ENCODE data around the gene ACIN1. TPM values are rescaled to one million over a fixed set of nuclear protein-coding genes. Genes with fewer than 3 reads are reported as not detected.
A peak's percentile ranks its signal among the peaks of the same experiment; 100 is the strongest.

The ACIN1 gene
- total RNA-seq, 3 donors from 2014 or later (not counting 1 experiment from before 2014, with no cell fraction given): 321 to 395 (median 347) TPM

DNA sequence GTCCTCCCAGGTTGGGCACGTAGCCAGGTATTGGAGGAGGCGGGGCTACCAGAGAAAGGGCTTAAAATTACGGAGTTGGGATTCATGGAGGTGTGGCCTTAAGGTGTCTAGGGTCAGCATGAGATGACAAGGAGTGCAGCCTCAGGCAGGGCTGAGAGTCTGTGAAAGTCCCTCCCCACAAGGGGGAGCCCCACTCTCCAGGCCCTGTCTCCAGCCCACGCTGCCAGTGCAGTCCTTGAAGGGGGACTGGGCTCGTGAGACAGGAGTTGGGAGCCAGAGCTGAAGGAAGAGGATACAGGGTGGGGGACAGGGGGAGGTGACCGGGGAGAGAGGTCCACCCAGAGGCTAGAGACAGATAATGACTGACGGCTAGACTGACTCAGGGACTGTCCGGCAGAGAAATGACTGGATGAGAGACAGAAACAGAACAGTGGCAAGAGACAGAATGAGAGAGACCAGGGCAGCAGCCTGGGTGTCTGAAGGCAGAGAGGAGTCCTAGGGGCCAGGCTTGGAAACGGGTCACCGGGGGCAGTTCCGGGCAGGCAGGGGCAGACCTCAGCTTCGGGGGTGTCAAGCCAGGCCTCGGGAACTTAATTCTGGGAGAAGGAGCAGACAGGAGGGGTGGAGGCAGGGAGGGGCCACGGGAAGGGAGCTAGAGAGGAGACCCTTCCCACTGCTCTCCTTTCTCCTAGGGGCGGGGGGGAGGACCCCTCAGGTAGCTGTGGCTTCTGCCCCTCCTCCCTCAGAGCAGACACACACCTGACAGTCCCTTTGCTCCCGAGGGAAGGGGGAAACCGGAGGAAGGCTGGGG lies 38.6 kb downstream of the ACIN1 start:
- Mint-ChIP-seq H3K9me3 (no peaks in the 10 kb centered on the region), H3K27ac (peak overlapping the region; percentile 61 to 91), H3K27me3 (ENCODE audit: low read depth in 2 of 2) (peaks cover 0 to 3% of the 10 kb centered on the region in 2 donors), H3K4me3 (peak overlapping the region; percentile 90), H3K36me3 (peaks cover 7% of the 10 kb centered on the region), H3K4me1 (peaks cover 17 to 27% of the 10 kb centered on the region in 2 donors)
- DNase-seq (peak; percentile 67 to 85), ATAC-seq (peak; percentile 68 to 79 (median 73))
- Histone ChIP-seq H3K9me3 (ENCODE audit: control insufficient read depth, insufficient read depth, low read length) (no peaks in the 10 kb centered on the region), H3K27ac (ENCODE audit: low read length) (no peak overlapping the region), H3K27me3 (ENCODE audit: control insufficient read depth, insufficient read depth, low read length) (no peaks in the 10 kb centered on the region), H3K4me1 (ENCODE audit: control insufficient read depth, insufficient read depth, low read length) (peaks cover 18% of the 10 kb centered on the region), H3K4me3 (ENCODE audit: low read length) (no peak overlapping the region), H3K36me3 (ENCODE audit: control insufficient read depth, insufficient read depth, low read length) (peaks cover 21% of the 10 kb centered on the region)
- intact Hi-C loops (cut with micrococcal nuclease): loop anchor here (5.0 to 10.0 kb wide), 3 partner anchors 49 to 672 kb away; no protein-coding TSS in a partner anchor
- TF ChIP-seq, protein P1, sequence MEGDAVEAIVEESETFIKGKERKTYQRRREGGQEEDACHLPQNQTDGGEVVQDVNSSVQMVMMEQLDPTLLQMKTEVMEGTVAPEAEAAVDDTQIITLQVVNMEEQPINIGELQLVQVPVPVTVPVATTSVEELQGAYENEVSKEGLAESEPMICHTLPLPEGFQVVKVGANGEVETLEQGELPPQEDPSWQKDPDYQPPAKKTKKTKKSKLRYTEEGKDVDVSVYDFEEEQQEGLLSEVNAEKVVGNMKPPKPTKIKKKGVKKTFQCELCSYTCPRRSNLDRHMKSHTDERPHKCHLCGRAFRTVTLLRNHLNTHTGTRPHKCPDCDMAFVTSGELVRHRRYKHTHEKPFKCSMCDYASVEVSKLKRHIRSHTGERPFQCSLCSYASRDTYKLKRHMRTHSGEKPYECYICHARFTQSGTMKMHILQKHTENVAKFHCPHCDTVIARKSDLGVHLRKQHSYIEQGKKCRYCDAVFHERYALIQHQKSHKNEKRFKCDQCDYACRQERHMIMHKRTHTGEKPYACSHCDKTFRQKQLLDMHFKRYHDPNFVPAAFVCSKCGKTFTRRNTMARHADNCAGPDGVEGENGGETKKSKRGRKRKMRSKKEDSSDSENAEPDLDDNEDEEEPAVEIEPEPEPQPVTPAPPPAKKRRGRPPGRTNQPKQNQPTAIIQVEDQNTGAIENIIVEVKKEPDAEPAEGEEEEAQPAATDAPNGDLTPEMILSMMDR (IDR thresholded peaks at IDR 0.05): peak; percentile 66
- 17% methylated on average over 14 of the region's 17 CpGs for WGBS (ENCODE audit: insufficient coverage)

DNA sequence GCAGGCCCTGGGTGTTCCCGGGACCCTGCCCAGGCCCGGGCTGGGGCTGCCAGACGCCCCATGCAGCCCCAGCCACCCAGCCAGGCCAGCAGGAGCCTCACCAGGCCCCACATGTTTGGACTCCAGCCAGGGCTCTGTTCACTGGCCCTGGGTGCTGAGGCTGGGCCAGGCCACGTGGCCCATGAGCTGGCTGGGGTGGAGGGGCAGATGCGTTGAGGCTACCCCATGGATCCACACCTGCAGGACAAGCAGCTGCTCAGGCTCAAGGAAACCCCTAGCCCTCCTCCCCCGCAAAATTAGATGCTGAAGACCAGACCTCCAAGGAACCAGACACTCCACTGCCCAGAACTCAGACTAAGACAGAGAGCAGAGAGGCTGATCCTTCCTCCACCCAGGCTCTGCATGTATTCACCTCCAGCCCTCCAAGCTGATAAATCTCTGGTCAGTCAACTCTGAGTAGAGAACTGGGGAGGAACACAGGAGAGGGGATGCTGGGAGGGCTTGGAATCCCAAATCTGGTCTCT lies 39.3 kb downstream of the ACIN1 start:
- DNase-seq (no peak), ATAC-seq (no peak)
- WGBS (ENCODE audit: insufficient coverage): 83% methylated on average over 6 of the region's 6 CpGs
- Histone ChIP-seq H3K36me3 (ENCODE audit: control insufficient read depth, insufficient read depth, low read length) (peaks cover 15% of the 10 kb centered on the region), H3K9me3 (ENCODE audit: control insufficient read depth, insufficient read depth, low read length) (no peaks in the 10 kb centered on the region), H3K4me3 (ENCODE audit: low read length) (no peak overlapping the region), H3K27ac (ENCODE audit: low read length) (no peak overlapping the region), H3K4me1 (ENCODE audit: control insufficient read depth, insufficient read depth, low read length) (peaks cover 18% of the 10 kb centered on the region), H3K27me3 (ENCODE audit: control insufficient read depth, insufficient read depth, low read length) (no peaks in the 10 kb centered on the region)
- peaks cover 7% of the 10 kb centered on the region for H3K36me3 Mint-ChIP-seq
- H3K9me3 Mint-ChIP-seq: no peaks in the 10 kb centered on the region
- peaks cover 0 to 3% of the 10 kb centered on the region in 2 donors for H3K27me3 Mint-ChIP-seq (ENCODE audit: low read depth in 2 of 2)
- peaks cover 17 to 27% of the 10 kb centered on the region in 2 donors for H3K4me1 Mint-ChIP-seq
- H3K27ac Mint-ChIP-seq: peak overlapping the region; percentile 61 to 91
- peak overlapping the region; percentile 90 for H3K4me3 Mint-ChIP-seq
- intact Hi-C loops (cut with micrococcal nuclease): loop anchor here (5.0 to 10.0 kb wide), 3 partner anchors 48 to 671 kb away; no protein-coding TSS in a partner anchor
- TF ChIP-seq, protein P1 (IDR thresholded peaks at IDR 0.05): no peak

DNA sequence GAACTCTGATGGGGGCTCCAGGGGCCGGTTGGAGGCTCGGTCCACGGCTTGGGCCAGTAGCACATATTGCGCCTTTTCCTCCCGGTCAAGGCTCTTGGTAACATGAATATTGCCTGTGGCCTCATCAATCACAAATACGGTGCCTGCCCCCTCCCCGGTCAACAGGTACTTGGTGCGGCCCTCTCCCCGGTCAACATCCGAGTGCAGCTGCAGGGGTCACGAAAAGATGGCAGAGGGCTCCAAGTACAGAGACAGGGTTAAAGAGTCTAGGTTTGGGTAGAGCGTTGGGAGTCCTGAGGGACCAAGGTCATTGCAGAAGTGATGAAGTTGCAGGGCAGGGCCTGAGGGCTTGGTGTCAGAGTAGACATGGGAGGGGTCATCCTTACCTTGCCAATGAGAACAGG lies 39.8 kb downstream of the ACIN1 start:
- intact Hi-C loops (cut with micrococcal nuclease): loop anchor here (5.0 to 10.0 kb wide), 3 partner anchors 48 to 670 kb away; no protein-coding TSS in a partner anchor
- H3K27ac ChIP-seq (ENCODE audit: low read length): no peak overlapping the region
- no peak for ATAC-seq
- no peaks in the 10 kb centered on the region for H3K9me3 ChIP-seq (ENCODE audit: control insufficient read depth, insufficient read depth, low read length)
- peak overlapping the region in 1 of 2 donors; percentile 51 for H3K27ac Mint-ChIP-seq
- no peak overlapping the region for H3K4me3 Mint-ChIP-seq
- TF ChIP-seq, protein P1 (IDR thresholded peaks at IDR 0.05): no peak
- peaks cover 10% of the 10 kb centered on the region for H3K36me3 ChIP-seq (ENCODE audit: control insufficient read depth, insufficient read depth, low read length)
- peaks cover 0 to 3% of the 10 kb centered on the region in 2 donors for H3K27me3 Mint-ChIP-seq (ENCODE audit: low read depth in 2 of 2)
- DNase-seq: no peak
- H3K4me1 Mint-ChIP-seq: peaks cover 17 to 27% of the 10 kb centered on the region in 2 donors
- peaks cover 18% of the 10 kb centered on the region for H3K4me1 ChIP-seq (ENCODE audit: control insufficient read depth, insufficient read depth, low read length)
- H3K27me3 ChIP-seq (ENCODE audit: control insufficient read depth, insufficient read depth, low read length): no peaks in the 10 kb centered on the region
- H3K4me3 ChIP-seq (ENCODE audit: low read length): no peak overlapping the region
- H3K9me3 Mint-ChIP-seq: no peaks in the 10 kb centered on the region
- 97% methylated on average over 12 of the region's 12 CpGs for WGBS (ENCODE audit: insufficient coverage)
- H3K36me3 Mint-ChIP-seq: peaks cover 7% of the 10 kb centered on the region
